Glutamatergic neuron (in vitro differentiated cells): ENCODE data around the gene CALB2. TPM values are rescaled to one million over a fixed set of nuclear protein-coding genes. Genes with fewer than 3 reads are reported as not detected.
"Not testable (repeated sequence)": the region's sequence is repeated elsewhere in the genome, so short reads cannot be mapped to it uniquely, and the experiment has no call there.

Experiments
- DNase-seq: peaks from one replicate; pipeline ENCODE4 v3.0.0; 2022
- H3K27ac Mint-ChIP-seq: one replicate; pipeline ENCODE4 v1.8.0; 2020; ENCODE audit warnings: mild to moderate bottlenecking, mixed read lengths, inconsistent platforms; ENCODE audit not compliant: unreplicated experiment
- H3K27me3 Mint-ChIP-seq: one replicate; pipeline ENCODE4 v1.8.0; 2020; ENCODE audit warnings: mild to moderate bottlenecking, moderate library complexity, mixed read lengths, inconsistent platforms; ENCODE audit not compliant: unreplicated experiment
- H3K36me3 Mint-ChIP-seq: one replicate; pipeline ENCODE4 v1.8.0; 2020; ENCODE audit warnings: mild to moderate bottlenecking, mixed read lengths, inconsistent platforms; ENCODE audit not compliant: unreplicated experiment
- H3K4me1 Mint-ChIP-seq: one replicate; pipeline ENCODE4 v1.8.0; 2020; ENCODE audit warnings: mild to moderate bottlenecking, low read depth, mixed read lengths, inconsistent platforms; ENCODE audit not compliant: unreplicated experiment
- H3K4me3 Mint-ChIP-seq: one replicate; pipeline ENCODE4 v1.8.0; 2020; ENCODE audit warnings: mild to moderate bottlenecking, mixed read lengths, inconsistent platforms; ENCODE audit not compliant: unreplicated experiment
- H3K9me3 Mint-ChIP-seq: one replicate; pipeline ENCODE4 v1.8.0; 2020; ENCODE audit warnings: mild to moderate bottlenecking, moderate library complexity, mixed read lengths, inconsistent platforms; ENCODE audit not compliant: unreplicated experiment
- total RNA-seq: library from RNA; stranded (reverse); fragmentation: NEBNext Ultra II Directional; extraction: Animal tissue kit (Norgen Biotek cat#: 25700); gene quantifications from one replicate; pipeline ENCODE4 v1.2.1, GENCODE V29; 2021; ENCODE audit not compliant: unreplicated experiment
- TF ChIP-seq, protein P1 (sequence below): fragments of 200-600 bp; sonication (generic); IDR thresholded peaks from one replicate; pipeline ENCODE4 v1.5.0; 2021; ENCODE audit not compliant: partially characterized antibody, unreplicated experiment

CALB2 gene
- total RNA-seq, 1 donor from 2014 or later, result 0.39 TPM

DNA sequence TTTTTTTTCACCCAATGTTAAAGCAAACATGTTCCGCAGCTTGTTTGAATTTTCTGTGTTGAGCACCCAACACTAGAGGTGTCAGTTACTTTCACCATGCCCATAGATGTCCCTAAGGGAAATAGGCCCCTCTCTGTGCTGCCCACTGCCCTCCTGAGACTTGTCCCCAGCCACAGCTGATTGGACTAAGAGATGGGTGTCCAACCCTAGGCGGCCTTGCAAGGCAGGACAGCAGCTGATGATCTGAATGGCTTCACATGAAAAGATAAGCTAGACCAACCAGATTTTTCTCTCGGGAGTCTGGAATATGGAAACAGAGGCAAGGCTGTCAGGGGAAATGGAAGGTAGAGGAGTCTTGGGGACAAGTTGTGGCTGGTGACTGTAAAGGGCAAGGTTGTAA is 6.1 kb upstream of the CALB2 start:
- TF ChIP-seq, protein P1, sequence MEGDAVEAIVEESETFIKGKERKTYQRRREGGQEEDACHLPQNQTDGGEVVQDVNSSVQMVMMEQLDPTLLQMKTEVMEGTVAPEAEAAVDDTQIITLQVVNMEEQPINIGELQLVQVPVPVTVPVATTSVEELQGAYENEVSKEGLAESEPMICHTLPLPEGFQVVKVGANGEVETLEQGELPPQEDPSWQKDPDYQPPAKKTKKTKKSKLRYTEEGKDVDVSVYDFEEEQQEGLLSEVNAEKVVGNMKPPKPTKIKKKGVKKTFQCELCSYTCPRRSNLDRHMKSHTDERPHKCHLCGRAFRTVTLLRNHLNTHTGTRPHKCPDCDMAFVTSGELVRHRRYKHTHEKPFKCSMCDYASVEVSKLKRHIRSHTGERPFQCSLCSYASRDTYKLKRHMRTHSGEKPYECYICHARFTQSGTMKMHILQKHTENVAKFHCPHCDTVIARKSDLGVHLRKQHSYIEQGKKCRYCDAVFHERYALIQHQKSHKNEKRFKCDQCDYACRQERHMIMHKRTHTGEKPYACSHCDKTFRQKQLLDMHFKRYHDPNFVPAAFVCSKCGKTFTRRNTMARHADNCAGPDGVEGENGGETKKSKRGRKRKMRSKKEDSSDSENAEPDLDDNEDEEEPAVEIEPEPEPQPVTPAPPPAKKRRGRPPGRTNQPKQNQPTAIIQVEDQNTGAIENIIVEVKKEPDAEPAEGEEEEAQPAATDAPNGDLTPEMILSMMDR, result no peak
- H3K27me3 Mint-ChIP-seq, result peaks cover 2% of the 10 kb centered on the region
- H3K36me3 Mint-ChIP-seq, result no peaks in the 10 kb centered on the region
- H3K4me3 Mint-ChIP-seq, result no peak overlapping the region
- DNase-seq, result no peak
- H3K27ac Mint-ChIP-seq, result no peak overlapping the region
- no peaks in the 10 kb centered on the region for H3K9me3 Mint-ChIP-seq
- H3K4me1 Mint-ChIP-seq, result peaks cover under 1% of the 10 kb centered on the region

DNA sequence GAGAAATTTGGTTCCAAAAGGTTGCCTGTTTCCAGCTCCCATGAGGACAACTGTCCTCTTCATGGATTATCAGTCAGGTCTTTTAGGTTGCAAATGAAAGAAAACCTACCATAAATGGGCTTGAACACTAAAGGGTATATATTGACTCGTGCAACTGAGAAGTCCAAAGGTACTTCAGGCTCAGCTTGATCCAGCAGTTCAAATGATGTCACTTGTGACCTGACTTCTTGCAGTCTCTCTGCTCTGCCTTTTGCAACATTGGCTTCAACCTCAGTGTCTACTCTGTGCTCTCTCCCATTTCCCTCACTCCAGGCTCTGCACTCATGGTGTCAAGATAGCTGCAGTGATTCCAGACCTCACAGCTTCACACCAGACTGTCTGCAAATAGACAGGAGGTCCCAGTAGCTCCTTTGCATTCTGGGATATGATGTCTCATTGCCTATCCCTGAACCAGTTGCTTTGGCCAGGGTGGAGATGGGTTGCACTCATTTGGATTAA is 5.5 kb upstream of the CALB2 start:
- no peak for DNase-seq
- no peaks in the 10 kb centered on the region for H3K36me3 Mint-ChIP-seq
- no peaks in the 10 kb centered on the region for H3K4me1 Mint-ChIP-seq
- H3K27me3 Mint-ChIP-seq, result peaks cover 2% of the 10 kb centered on the region
- no peak overlapping the region for H3K4me3 Mint-ChIP-seq
- H3K27ac Mint-ChIP-seq, result no peak overlapping the region
- no peaks in the 10 kb centered on the region for H3K9me3 Mint-ChIP-seq
- TF ChIP-seq, protein P1, result no peak

DNA sequence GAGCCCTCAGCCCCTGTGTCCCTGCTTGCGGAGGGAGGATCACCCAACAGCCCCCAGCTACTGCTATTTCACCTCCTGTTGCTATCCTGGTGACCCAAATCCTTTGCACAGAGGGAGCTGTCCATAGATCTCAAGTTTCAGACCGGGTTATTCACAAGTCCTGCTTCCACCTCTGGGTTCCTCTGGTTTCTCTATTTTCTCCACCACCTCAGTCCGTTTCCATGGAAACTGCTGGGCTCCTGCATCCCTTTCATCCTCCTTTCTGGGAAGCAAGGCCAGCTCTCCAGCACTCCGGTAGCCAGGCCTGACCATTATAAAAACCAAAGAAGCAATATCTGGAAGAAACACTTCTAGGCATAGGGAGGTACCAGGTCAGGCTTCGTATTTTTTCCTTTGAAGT is 4.8 kb upstream of the CALB2 start:
- no peak overlapping the region for H3K27ac Mint-ChIP-seq
- TF ChIP-seq, protein P1, result no peak
- peaks cover 2% of the 10 kb centered on the region for H3K27me3 Mint-ChIP-seq
- no peaks in the 10 kb centered on the region for H3K36me3 Mint-ChIP-seq
- no peaks in the 10 kb centered on the region for H3K4me1 Mint-ChIP-seq
- no peak for DNase-seq
- H3K4me3 Mint-ChIP-seq, result no peak overlapping the region
- H3K9me3 Mint-ChIP-seq, result peaks cover 3% of the 10 kb centered on the region

DNA sequence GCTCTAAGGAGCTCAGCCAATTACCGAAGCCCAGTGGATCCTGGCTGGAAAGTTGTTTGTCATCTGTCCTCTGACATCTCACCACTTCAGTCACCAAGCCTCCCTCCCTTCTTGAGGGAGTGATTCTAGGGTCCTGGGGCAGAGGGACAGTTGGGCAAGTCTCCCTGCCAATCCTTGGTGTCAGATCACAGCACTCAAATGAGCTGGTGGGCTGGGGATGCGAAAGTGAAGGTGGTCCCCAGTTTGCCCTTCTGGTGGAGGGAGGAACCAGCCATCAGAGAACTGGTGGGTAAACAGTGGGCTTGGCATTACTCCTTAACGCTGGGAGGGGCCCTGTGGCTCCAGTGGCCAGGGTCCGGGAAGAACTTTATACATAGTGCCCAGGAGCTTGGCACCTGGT is 4.4 kb upstream of the CALB2 start:
- Mint-ChIP-seq H3K27ac (no peak overlapping the region), H3K9me3 (peaks cover 3% of the 10 kb centered on the region), H3K4me3 (no peak overlapping the region), H3K36me3 (no peaks in the 10 kb centered on the region), H3K4me1 (no peaks in the 10 kb centered on the region), H3K27me3 (no peaks in the 10 kb centered on the region)
- no peak for DNase-seq
- TF ChIP-seq, protein P1, result no peak

DNA sequence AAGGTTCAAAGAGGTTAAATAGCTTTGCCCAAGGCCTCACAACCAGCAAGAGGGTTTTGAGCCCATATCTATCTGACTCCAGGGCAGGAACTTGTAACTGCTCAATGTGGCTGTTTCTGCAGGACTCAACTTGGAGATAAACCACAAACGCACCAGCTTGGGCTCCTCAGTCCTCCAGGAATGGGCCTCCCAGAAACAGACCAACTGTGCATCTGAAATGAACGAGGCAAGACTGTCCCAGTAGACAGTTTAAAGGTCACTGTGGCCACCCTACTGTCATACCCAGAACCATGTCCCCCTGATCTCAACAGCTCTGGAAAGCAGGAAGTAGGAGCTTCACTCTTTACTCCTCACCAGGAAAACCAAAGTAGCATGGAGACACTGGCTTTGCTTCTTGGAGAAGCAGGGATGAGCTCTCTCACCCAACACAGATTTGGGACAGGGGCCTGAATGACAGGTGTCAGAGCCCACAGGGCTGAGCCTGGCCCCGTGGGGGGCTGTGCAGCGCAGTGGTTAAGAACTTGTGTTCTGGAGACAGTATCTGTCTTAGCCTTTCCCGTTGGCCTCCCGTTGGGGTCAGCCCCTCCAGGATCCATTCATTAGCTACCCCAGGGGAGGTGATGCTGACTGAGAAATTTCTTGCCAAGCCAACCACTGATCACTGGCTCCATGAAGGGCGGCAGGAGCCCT is 2.3 kb upstream of the CALB2 start:
- no peak overlapping the region for H3K4me3 Mint-ChIP-seq
- peaks cover 4% of the 10 kb centered on the region for H3K27me3 Mint-ChIP-seq
- no peaks in the 10 kb centered on the region for H3K4me1 Mint-ChIP-seq
- H3K36me3 Mint-ChIP-seq, result no peaks in the 10 kb centered on the region
- H3K27ac Mint-ChIP-seq, result no peak overlapping the region
- no peak for DNase-seq
- TF ChIP-seq, protein P1, result no peak
- H3K9me3 Mint-ChIP-seq, result peaks cover 6% of the 10 kb centered on the region

DNA sequence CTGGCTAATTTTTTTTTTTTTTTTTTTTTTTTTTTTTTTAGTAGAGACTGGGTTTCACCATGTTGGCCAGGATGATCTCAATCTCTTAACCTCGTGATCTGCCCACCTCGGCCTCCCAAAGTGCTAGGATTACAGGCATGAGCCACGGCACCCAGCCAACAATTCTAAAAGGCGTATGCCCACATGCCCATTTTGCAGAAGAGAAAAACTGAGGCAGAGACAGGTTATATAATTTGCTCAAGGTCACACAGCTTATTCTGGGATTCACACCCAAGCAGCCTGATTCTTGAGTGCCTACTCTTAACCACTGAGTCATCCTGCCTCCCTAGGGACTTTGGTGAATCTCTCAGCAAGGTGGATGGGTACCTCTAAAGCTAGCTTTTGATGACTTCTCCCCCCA is 1.6 kb upstream of the CALB2 start:
- DNase-seq, H3K36me3 Mint-ChIP-seq, H3K27me3 Mint-ChIP-seq, H3K4me3 Mint-ChIP-seq, H3K9me3 Mint-ChIP-seq, H3K4me1 Mint-ChIP-seq, H3K27ac Mint-ChIP-seq: not testable (repeated sequence)
